MCF 10A (cell line): ENCODE results near the gene ADAMTSL4. TPM values are rescaled to one million over a fixed set of nuclear protein-coding genes. Genes with fewer than 3 reads are reported as not detected.
"Not testable (repeated sequence)": the region's sequence is repeated elsewhere in the genome, so short reads cannot be mapped to it uniquely, and the experiment has no call there.

Experiments
- BruUV-seq: library from RNA; stranded (reverse); fragments of 400-500 nt; replicated peaks from 2 replicates; lab custom pipeline; 2021; lab: Mats Ljungman, UMichigan
- CTCF ChIA-PET: fragments of 300-600 bp; sonication (Branson Sonifier 250); formaldehyde crosslinking; extraction: SDS; loops from one replicate; lab custom pipeline; 2021; ENCODE audit warnings: antibody characterized with exemption, inconsistent platforms; lab: Yijun Ruan, JAX
- POLR2A ChIA-PET: fragments of 300-600, 350-650 bp; sonication (Branson Sonifier 250); formaldehyde crosslinking; extraction: SDS; loops from one replicate; lab custom pipeline; 2020; ENCODE audit warnings: antibody characterized with exemption, inconsistent platforms; lab: Yijun Ruan, JAX
- DNase-seq: peaks from one replicate; pipeline ENCODE4 v3.0.0-alpha.2; 2018; ENCODE audit not compliant: unreplicated experiment
- H3K27ac Mint-ChIP-seq: one replicate; pipeline ENCODE4 v1.8.0; 2022; ENCODE audit warnings: mild to moderate bottlenecking, low read depth, mixed read lengths; ENCODE audit not compliant: unreplicated experiment
- H3K27me3 Mint-ChIP-seq: one replicate; pipeline ENCODE4 v1.8.0; 2022; ENCODE audit warnings: mixed read lengths; ENCODE audit not compliant: insufficient read depth, unreplicated experiment
- H3K36me3 Mint-ChIP-seq: one replicate; pipeline ENCODE4 v1.8.0; 2022; ENCODE audit warnings: mild to moderate bottlenecking, moderate library complexity, mixed read lengths; ENCODE audit not compliant: insufficient read depth, unreplicated experiment
- H3K4me1 Mint-ChIP-seq: one replicate; pipeline ENCODE4 v1.8.0; 2022; ENCODE audit warnings: mixed read lengths; ENCODE audit not compliant: insufficient read depth, unreplicated experiment
- H3K4me3 Mint-ChIP-seq: one replicate; pipeline ENCODE4 v1.8.0; 2022; ENCODE audit warnings: mild to moderate bottlenecking, moderate library complexity, mixed read lengths; ENCODE audit not compliant: unreplicated experiment
- H3K9me3 Mint-ChIP-seq: one replicate; pipeline ENCODE4 v1.8.0; 2022; ENCODE audit warnings: mixed read lengths; ENCODE audit not compliant: unreplicated experiment
- intact Hi-C: fragments of 100-400 bp; cut with micrococcal nuclease; formaldehyde crosslinking; loops from 2 replicates; pipeline ENCODE4 v1.14.1; 2022
- total RNA-seq: library from RNA; stranded (reverse); gene quantifications from 2 replicates; pipeline ENCODE4 v1.2.3, GENCODE V29; 2022
- TF ChIP-seq, protein P1 (sequence below): fragments of 200-600 bp; IDR thresholded peaks from one replicate; pipeline ENCODE4 v1.8.0; 2022; ENCODE audit warnings: antibody characterized with exemption, mild to moderate bottlenecking; ENCODE audit not compliant: unreplicated experiment

The ADAMTSL4 gene
- total RNA-seq, 1 experiment from 2014 or later: 9.6 TPM

DNA sequence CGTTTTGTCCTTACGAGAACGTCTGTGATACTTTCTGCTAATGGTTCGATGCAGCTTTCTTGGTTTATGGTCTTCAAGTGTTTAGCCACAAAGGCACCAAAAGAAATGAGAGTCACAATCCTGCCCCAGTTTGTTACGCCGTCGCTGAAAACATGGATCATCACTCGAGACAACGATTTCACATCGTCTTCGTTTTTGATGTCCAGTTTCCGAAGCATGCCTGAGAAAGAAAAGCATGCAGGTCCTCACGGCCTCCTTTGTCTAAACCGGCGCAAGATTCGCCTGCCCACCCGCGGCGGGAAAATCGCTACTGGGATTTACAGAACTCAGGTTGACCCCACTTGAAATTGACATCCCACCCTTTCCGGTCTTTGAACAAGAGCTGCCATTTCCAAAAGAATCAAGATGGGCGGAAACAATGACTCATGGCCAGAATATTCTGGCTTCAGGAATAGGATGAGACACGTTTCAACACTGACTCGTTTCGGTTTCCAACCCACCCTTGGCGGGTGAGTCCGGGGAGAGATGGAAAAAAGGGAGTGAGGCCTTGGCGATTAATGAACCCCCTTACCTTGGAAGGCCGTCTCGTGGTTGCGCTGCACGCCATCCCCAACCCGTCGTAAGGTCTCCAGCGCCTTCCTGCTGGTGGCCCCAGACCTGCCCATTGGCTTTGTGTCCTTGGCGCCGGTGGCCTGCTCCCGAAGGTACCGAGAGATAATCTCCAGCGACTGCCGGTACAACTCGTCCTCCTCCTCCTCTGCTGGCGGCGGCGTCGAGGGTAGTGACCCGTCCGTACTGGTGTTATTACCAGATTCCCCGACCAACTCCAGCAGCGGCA is 29.3 kb downstream of the ADAMTSL4 start:
- ChIA-PET CTCF (interaction anchor here (0.5 to 12.7 kb wide), 8 partner anchors 9 to 717 kb away, joined by 3 to 245 read pairs (median 4); no protein-coding TSS in a partner anchor), POLR2A (interaction anchor here (0.6 to 27.7 kb wide), 28 partner anchors 11 to 1413 kb away, joined by 3 to 1801 read pairs (median 6); partner anchors contain the start of genes ADAMTSL4, ANP32E, ARNT and ENSA)
- intact Hi-C loops: loop anchor here (1.0 to 5.0 kb wide), 3 partner anchors 17 to 119 kb away; partner anchors contain the start of gene GOLPH3L
- Mint-ChIP-seq H3K27ac (peak overlapping the region; percentile 99), H3K9me3 (no peaks in the 10 kb centered on the region), H3K4me3 (peak overlapping the region; percentile 99), H3K36me3 (peaks cover 65% of the 10 kb centered on the region), H3K4me1 (peaks cover 35% of the 10 kb centered on the region), H3K27me3 (no peaks in the 10 kb centered on the region)
- TF ChIP-seq, protein P1, sequence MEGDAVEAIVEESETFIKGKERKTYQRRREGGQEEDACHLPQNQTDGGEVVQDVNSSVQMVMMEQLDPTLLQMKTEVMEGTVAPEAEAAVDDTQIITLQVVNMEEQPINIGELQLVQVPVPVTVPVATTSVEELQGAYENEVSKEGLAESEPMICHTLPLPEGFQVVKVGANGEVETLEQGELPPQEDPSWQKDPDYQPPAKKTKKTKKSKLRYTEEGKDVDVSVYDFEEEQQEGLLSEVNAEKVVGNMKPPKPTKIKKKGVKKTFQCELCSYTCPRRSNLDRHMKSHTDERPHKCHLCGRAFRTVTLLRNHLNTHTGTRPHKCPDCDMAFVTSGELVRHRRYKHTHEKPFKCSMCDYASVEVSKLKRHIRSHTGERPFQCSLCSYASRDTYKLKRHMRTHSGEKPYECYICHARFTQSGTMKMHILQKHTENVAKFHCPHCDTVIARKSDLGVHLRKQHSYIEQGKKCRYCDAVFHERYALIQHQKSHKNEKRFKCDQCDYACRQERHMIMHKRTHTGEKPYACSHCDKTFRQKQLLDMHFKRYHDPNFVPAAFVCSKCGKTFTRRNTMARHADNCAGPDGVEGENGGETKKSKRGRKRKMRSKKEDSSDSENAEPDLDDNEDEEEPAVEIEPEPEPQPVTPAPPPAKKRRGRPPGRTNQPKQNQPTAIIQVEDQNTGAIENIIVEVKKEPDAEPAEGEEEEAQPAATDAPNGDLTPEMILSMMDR: no peak
- TSS peak; percentile 28 for BruUV-seq
- DNase-seq: peak; percentile 95

DNA sequence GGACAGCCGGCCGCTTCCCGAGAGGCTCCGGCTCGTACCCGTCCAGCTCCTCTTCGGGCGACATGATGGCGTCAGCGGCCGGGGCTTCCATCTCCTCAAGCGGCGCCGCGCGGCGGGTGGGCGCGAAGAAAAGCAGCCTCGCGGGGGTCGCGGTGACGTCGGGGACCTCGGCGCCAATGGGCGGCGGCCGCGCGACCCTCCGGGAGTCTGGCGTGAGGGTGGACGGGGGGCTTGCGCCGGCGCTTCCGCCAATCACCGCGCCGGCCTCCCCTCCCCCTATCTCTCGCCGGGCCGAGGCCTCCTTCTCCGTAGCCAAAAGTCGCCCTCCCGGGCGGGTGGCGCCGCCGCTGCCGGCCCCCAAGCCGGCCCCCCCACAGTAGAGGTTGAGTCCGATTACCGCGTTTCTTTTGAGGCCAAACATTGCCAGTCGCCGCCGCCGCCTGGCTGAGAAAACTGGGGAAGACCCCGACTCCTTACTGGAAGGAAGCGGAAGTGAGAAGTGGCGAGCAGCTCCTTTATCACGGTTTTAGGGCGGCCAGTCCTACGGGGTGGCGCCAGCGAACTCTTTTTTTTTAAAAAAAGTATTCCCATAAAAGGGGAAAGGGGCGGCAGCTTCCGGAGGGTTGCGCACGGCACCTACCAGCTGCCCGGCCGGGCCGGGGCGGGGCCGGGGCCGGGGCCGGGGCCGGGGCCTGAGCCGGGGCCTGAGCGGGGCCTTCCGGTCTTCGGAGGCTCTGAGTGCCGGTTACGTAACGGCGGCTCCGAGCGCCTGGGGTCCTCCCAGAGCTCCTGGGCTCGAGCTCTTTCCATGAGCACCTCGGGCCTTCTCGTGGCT is 30.1 kb downstream of the ADAMTSL4 start, which contains the start of gene MCL1:
Gene MCL1, minus strand, starts transcription at position 501 of the 835 bp plus-strand sequence. Its CDS starts 80 bp downstream, at position 421.
- H3K27me3 Mint-ChIP-seq: no peaks in the 10 kb centered on the region
- BruUV-seq: no TSS peak
- peaks cover 34% of the 10 kb centered on the region for H3K4me1 Mint-ChIP-seq
- H3K4me3 Mint-ChIP-seq: peak within 1 kb of the TSS; percentile 99
- H3K36me3 Mint-ChIP-seq: peaks cover 56% of the 10 kb centered on the region
- H3K9me3 Mint-ChIP-seq: no peaks in the 10 kb centered on the region
- H3K27ac Mint-ChIP-seq: peak within 1 kb of the TSS; percentile 99
- intact Hi-C loops: loop anchor here (1.0 to 5.0 kb wide), 3 partner anchors 18 to 118 kb away; partner anchors contain the start of gene GOLPH3L
- ChIA-PET CTCF (interaction anchor here (0.6 to 12.7 kb wide), 10 partner anchors 11 to 716 kb away, joined by 3 to 245 read pairs (median 4); no protein-coding TSS in a partner anchor), POLR2A (interaction anchor here (0.6 to 27.7 kb wide), 39 partner anchors 8 to 692 kb away, joined by 3 to 1801 read pairs (median 5); partner anchors contain the start of genes ADAMTSL4, ANP32E, ENSA and GOLPH3L)
- TF ChIP-seq, protein P1: no peak
- DNase-seq: peak; percentile 98

DNA sequence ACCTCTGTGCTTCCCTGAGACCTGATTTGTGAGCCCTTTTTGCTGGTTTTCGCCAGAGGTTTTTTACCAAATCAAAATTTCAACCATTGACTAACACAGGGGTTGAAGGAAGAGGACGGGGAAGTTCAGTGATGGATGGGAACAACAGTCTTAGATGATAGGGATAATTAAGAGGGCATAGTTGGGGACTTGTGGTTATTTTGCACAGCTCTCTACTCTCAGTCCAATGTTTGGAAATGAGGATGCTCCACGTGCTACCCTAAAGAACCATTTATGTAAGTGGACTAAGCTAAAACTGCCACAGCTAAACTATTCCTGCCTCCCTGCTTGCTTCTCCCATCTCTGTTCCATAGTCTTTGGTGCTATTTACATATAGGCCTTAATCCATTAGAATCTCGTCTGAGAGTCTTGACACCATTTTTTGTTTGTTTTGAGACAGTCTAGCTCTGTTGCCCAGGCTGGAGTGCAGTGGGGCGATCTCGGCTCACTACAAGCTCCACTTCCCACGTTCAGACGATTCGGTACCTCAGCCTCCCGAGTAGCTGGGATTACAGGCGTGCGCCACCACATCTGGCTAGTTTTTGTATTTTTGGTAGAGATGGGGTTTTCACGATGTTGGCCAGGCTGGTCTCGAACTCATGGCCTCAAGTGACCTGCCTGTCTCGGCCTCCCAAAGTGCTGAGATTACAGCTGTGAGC is 30.9 kb downstream of the ADAMTSL4 start:
- Mint-ChIP-seq H3K27ac (peak overlapping the region; percentile 99), H3K4me1 (peaks cover 26% of the 10 kb centered on the region)

DNA sequence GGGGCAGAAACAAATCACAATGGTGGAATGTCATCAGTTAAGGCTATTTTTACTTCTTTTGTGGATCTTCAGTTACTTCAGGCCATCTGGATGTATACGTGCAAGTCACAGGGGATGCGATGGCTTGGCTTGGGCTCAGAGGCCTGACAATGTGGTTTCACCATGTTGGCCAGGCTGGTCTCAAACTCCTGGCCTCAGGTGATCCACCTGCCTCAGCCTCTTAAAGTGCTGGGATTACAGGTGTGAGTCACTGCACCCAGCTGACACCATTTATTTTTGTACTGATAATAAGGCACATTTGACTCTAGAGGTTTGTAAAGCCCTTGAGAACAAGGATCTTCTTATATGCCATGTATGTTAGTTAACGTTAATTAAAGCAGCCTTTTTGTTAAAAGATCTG is 31.8 kb downstream of the ADAMTSL4 start:
- POLR2A ChIA-PET: interaction anchor here (0.6 to 27.7 kb wide), 8 partner anchors 8 to 200 kb away, joined by 3 to 1801 read pairs (median 41); partner anchors contain the start of genes ADAMTSL4, ENSA and GOLPH3L
- H3K27me3 Mint-ChIP-seq, BruUV-seq, DNase-seq, intact Hi-C loops, H3K9me3 Mint-ChIP-seq, H3K4me3 Mint-ChIP-seq: not testable (repeated sequence)
- CTCF ChIA-PET: interaction anchor here (0.5 to 12.7 kb wide), 6 partner anchors 12 to 106 kb away, joined by 3 to 245 read pairs (median 6); no protein-coding TSS in a partner anchor
- Mint-ChIP-seq H3K36me3 (peaks cover 40% of the 10 kb centered on the region), H3K4me1 (peaks cover 19% of the 10 kb centered on the region), H3K27ac (peak overlapping the region; percentile 99)

More for the DNA sequence above, 30.9 kb downstream of the ADAMTSL4 start:
- H3K4me3 Mint-ChIP-seq: peak overlapping the region; percentile 99
- TF ChIP-seq, protein P1: no peak
- no peak for DNase-seq
- CTCF ChIA-PET: interaction anchor here (0.5 to 12.7 kb wide), 11 partner anchors 11 to 963 kb away, joined by 3 to 245 read pairs (median 4); no protein-coding TSS in a partner anchor
- POLR2A ChIA-PET: interaction anchor here (0.6 to 27.7 kb wide), 35 partner anchors 7 to 693 kb away, joined by 3 to 1801 read pairs (median 6); partner anchors contain the start of genes ADAMTSL4, ANP32E, ENSA and GOLPH3L
- peaks cover 49% of the 10 kb centered on the region for H3K36me3 Mint-ChIP-seq
- intact Hi-C loops: loop anchor here (1.0 to 5.0 kb wide), 3 partner anchors 19 to 117 kb away; partner anchors contain the start of gene GOLPH3L
- H3K9me3 Mint-ChIP-seq: no peaks in the 10 kb centered on the region
- TSS peak; percentile 67 for BruUV-seq
- H3K27me3 Mint-ChIP-seq: no peaks in the 10 kb centered on the region

DNA sequence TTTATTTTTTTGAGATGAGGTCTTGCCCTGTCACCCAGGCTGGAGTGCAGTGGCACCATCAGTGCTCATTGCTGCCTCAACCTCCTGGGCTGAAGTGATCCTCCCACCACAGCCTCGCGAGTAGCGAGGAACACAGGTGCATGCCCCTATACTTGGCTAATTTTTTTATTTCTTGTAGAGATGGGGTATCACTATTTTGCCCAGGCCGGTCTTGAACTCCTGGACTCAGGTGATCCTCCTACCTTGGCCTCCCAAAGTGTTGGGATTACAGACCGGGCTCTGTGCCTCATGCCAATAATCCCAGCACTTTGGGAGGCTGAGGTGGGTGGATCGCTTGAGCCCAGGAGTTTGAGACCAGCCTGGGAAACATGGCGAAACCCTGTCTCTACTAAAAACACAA is 32.2 kb downstream of the ADAMTSL4 start:
- not testable (repeated sequence) for H3K4me3 Mint-ChIP-seq
- POLR2A ChIA-PET: interaction anchor here (0.6 to 27.7 kb wide), 5 partner anchors 15 to 199 kb away, joined by 3 to 1801 read pairs (median 56); partner anchors contain the start of genes ADAMTSL4, ENSA and GOLPH3L
- CTCF ChIA-PET: interaction anchor here (1.4 to 12.7 kb wide), 4 partner anchors 11 to 40 kb away, joined by 4 to 245 read pairs (median 6); no protein-coding TSS in a partner anchor

More for the DNA sequence above, 32.2 kb downstream of the ADAMTSL4 start:
- Mint-ChIP-seq H3K4me1 (peaks cover 19% of the 10 kb centered on the region), H3K36me3 (peaks cover 35% of the 10 kb centered on the region)
- intact Hi-C loops, H3K9me3 Mint-ChIP-seq, DNase-seq, H3K27me3 Mint-ChIP-seq, BruUV-seq, H3K27ac Mint-ChIP-seq: not testable (repeated sequence)
